ENCODE data around the gene ZNF793. TPM values are rescaled to one million over a fixed set of nuclear protein-coding genes. Genes with fewer than 3 reads are reported as not detected.

ZNF793 gene
- total RNA-seq (ENCODE audit: low replicate concordance): 1.6 and 2.2 TPM in 2 replicates

GRCh38 chr19:37506387-37507166 lies at the start of gene ZNF793:
Gene ZNF793, plus strand, starts transcription at chr19:37506939. Its CDS starts 16,501 bp downstream, at chr19:37523440.

GRCh38 chr19:37466798-37467607 lies 39.7 kb upstream of the ZNF793 start, which contains the start of gene ZNF569:
Gene ZNF569, minus strand, starts transcription at chr19:37467444. Its CDS starts 22,523 bp downstream, at chr19:37444921.

GRCh38 chr19:37468961-37469777 lies 37.6 kb upstream of the ZNF793 start, which contains the start of gene ZNF570:
Gene ZNF570, plus strand, starts transcription at chr19:37469356. Its CDS starts 999 bp downstream, at chr19:37470355.

Other genes starting within 250 kb of the ZNF793 start
- gene ZNF527, start 135.8 kb upstream of the ZNF793 start, total RNA-seq (ENCODE audit: low replicate concordance): 3.5 and 4.5 TPM in 2 replicates
- 4.7 and 6.7 TPM in 2 replicates for gene ZNF569, start 39.5 kb upstream of the ZNF793 start, total RNA-seq (ENCODE audit: low replicate concordance)
- gene ZNF570, start 37.6 kb upstream of the ZNF793 start, total RNA-seq (ENCODE audit: low replicate concordance): 8.0 and 8.7 TPM in 2 replicates
- gene ZNF571, start 87.9 kb downstream of the ZNF793 start, total RNA-seq (ENCODE audit: low replicate concordance): 3.2 and 3.7 TPM in 2 replicates
- 0.30 and 1.3 TPM in 2 replicates for gene ZNF540, start 87.9 kb downstream of the ZNF793 start, total RNA-seq (ENCODE audit: low replicate concordance)
- gene ZFP30, start 148.5 kb downstream of the ZNF793 start, total RNA-seq (ENCODE audit: low replicate concordance): 7.1 and 13.5 TPM in 2 replicates
- gene ZNF607, start 212.8 kb downstream of the ZNF793 start, total RNA-seq (ENCODE audit: low replicate concordance): 4.4 and 6.4 TPM in 2 replicates

All from smooth muscle cell of the coronary artery (primary cell).